HEK293 (cell line): ENCODE data around the gene CEBPA.

Experiments used
- CTCF ChIA-PET: fragments of 350-600 bp; formaldehyde crosslinking; extraction: SDS; loops from one replicate; lab custom pipeline; 2021; ENCODE audit warnings: antibody characterized with exemption; lab: Yijun Ruan, JAX
- POLR2A ChIA-PET: fragments of 300-600 bp; formaldehyde crosslinking; extraction: SDS; loops from one replicate; lab custom pipeline; 2020; ENCODE audit warnings: antibody characterized with exemption, inconsistent platforms; lab: Yijun Ruan, JAX
- H3K27ac ChIP-seq: fragments of 200-500 bp; sonication (Bioruptor generic); 2 replicates; pipeline ENCODE4 v1.5.1; 2014; ENCODE audit warnings: low read depth, low read length, control low read depth, inconsistent platforms; ENCODE audit errors: extremely low read depth
- H3K36me3 ChIP-seq, 2 experiments: fragments of 200-500 bp in 1 of 2; sonication (Bioruptor generic) in 1 of 2; 1 replicate in 1 of 2; 2 replicates in 1 of 2; pipeline ENCODE4 v1.5.1; 2014 to 2017; ENCODE audit warnings: inconsistent platforms in 2 of 2, low read length in 2 of 2; ENCODE audit not compliant: control insufficient read depth in 2 of 2, insufficient read depth in 1 of 2
- H3K4me1 ChIP-seq: fragments of 200-500 bp; sonication (Bioruptor generic); 2 replicates; pipeline ENCODE4 v1.5.1; 2014; ENCODE audit warnings: mild to moderate bottlenecking, low read length, inconsistent platforms; ENCODE audit not compliant: control insufficient read depth, insufficient read depth
- H3K4me3 ChIP-seq: 2 replicates; pipeline ENCODE4 v1.5.1; 2011; ENCODE audit warnings: low read depth, mild to moderate bottlenecking, control low read depth, low read length, moderate library complexity
- H3K9me3 ChIP-seq: fragments of 200-500 bp; sonication (Bioruptor generic); 2 replicates; pipeline ENCODE4 v1.5.1; 2014; ENCODE audit warnings: low read depth, low read length, inconsistent platforms; ENCODE audit not compliant: control insufficient read depth, insufficient read depth
- BCL11B ChIP-seq: fragments of 450-650 bp; formaldehyde crosslinking; IDR thresholded peaks from 2 replicates; pipeline ENCODE4 v1.5.1; 2016; ENCODE audit warnings: low read depth, missing biosample characterization, missing genetic modification characterization
- CTCF ChIP-seq: fragments of 450-650 bp; formaldehyde crosslinking; IDR thresholded peaks from 2 replicates; pipeline ENCODE4 v1.5.1; 2016; ENCODE audit warnings: missing biosample characterization, missing genetic modification characterization
- ELK4 ChIP-seq: IDR thresholded peaks from 2 replicates; pipeline ENCODE4 v1.6.1; 2011; ENCODE audit warnings: mild to moderate bottlenecking, low read depth, low read length, borderline replicate concordance
- HOXA7 ChIP-seq: sonication (generic); formaldehyde crosslinking; IDR thresholded peaks from 2 replicates; pipeline ENCODE4 v1.8.1; 2022; ENCODE audit warnings: missing genetic modification reagents, borderline replicate concordance
- KLF1 ChIP-seq: fragments of 450-650 bp; formaldehyde crosslinking; IDR thresholded peaks from 2 replicates; pipeline ENCODE4 v1.5.1; 2016; ENCODE audit warnings: missing biosample characterization, missing genetic modification characterization
- KLF7 ChIP-seq: fragments of 450-650 bp; formaldehyde crosslinking; IDR thresholded peaks from 2 replicates; pipeline ENCODE4 v1.5.1; 2016; ENCODE audit warnings: missing biosample characterization, missing genetic modification characterization, borderline replicate concordance
- KLF9 ChIP-seq: fragments of 450-650 bp; formaldehyde crosslinking; IDR thresholded peaks from 2 replicates; pipeline ENCODE4 v1.5.1; 2016; ENCODE audit warnings: missing biosample characterization, missing genetic modification characterization, low read depth
- PATZ1 ChIP-seq: fragments of 450-650 bp; formaldehyde crosslinking; IDR thresholded peaks from 2 replicates; pipeline ENCODE4 v1.5.1; 2016; ENCODE audit warnings: missing biosample characterization, missing genetic modification characterization
- SP2 ChIP-seq: fragments of 450-650 bp; formaldehyde crosslinking; IDR thresholded peaks from 2 replicates; pipeline ENCODE4 v1.5.1; 2016; ENCODE audit warnings: missing biosample characterization, missing genetic modification characterization
- SP7 ChIP-seq: fragments of 450-650 bp; formaldehyde crosslinking; IDR thresholded peaks from 2 replicates; pipeline ENCODE4 v1.5.1; 2016; ENCODE audit warnings: missing biosample characterization, missing genetic modification characterization
- YY1 ChIP-seq: fragments of 450-650 bp; formaldehyde crosslinking; IDR thresholded peaks from 2 replicates; pipeline ENCODE4 v1.5.1; 2018; ENCODE audit warnings: missing biosample characterization, missing genetic modification characterization
- ZFHX2 ChIP-seq: fragments of 450-650 bp; formaldehyde crosslinking; conservative IDR thresholded peaks from 2 replicates; pipeline ENCODE4 v1.5.1; 2016; ENCODE audit warnings: missing biosample characterization, missing genetic modification characterization
- ZNF155 ChIP-seq: fragments of 450-650 bp; formaldehyde crosslinking; IDR thresholded peaks from 2 replicates; pipeline ENCODE4 v1.5.1; 2016; ENCODE audit warnings: missing biosample characterization, missing genetic modification characterization
- ZNF157 ChIP-seq: fragments of 450-650 bp; formaldehyde crosslinking; IDR thresholded peaks from 2 replicates; pipeline ENCODE4 v1.5.1; 2016; ENCODE audit warnings: missing biosample characterization, missing genetic modification characterization
- ZNF214 ChIP-seq: fragments of 450-650 bp; formaldehyde crosslinking; IDR thresholded peaks from 2 replicates; pipeline ENCODE4 v1.5.1; 2017; ENCODE audit warnings: missing biosample characterization, mild to moderate bottlenecking, missing genetic modification characterization, borderline replicate concordance
- ZNF341 ChIP-seq: fragments of 450-650 bp; formaldehyde crosslinking; IDR thresholded peaks from 2 replicates; pipeline ENCODE4; 2016; ENCODE audit warnings: low read depth, missing biosample characterization, missing genetic modification characterization
- ZNF449 ChIP-seq: fragments of 450-650 bp; formaldehyde crosslinking; IDR thresholded peaks from 2 replicates; pipeline ENCODE4 v1.5.1; 2017; ENCODE audit warnings: missing biosample characterization, mild to moderate bottlenecking, missing genetic modification characterization, moderate library complexity
- ZNF600 ChIP-seq: fragments of 450-650 bp; formaldehyde crosslinking; IDR thresholded peaks from 2 replicates; pipeline ENCODE4 v1.5.1; 2016; ENCODE audit warnings: missing biosample characterization, missing genetic modification characterization
- ZSCAN18 ChIP-seq: fragments of 450-650 bp; formaldehyde crosslinking; IDR thresholded peaks from 2 replicates; pipeline ENCODE4 v1.5.1; 2016; ENCODE audit warnings: missing biosample characterization, missing genetic modification characterization

The CEBPA gene

GRCh38 chr19:33273065-33273736 is 29.1 kb downstream of the CEBPA start (continued):
- TF ChIP-seq ZSCAN18 (tag by site-specific recombination) (no peak), ZNF600 (tag by site-specific recombination) (peak; percentile 87), YY1 (tag by site-specific recombination) (no peak), ZNF341 (tag by site-specific recombination) (peak; percentile 67), PATZ1 (tag by site-specific recombination) (peak; percentile 9; the same call in 1 of the 2 replicates), SP7 (tag by site-specific recombination) (peak; percentile 10; the same call in 1 of the 2 replicates), ELK4 (no peak), SP2 (tag by site-specific recombination) (peak; percentile 30), ZFHX2 (peak; percentile 100), BCL11B (tag by site-specific recombination) (peak; percentile 52; the same call in 1 of the 2 replicates), HOXA7 (CRISPR knock-in tag) (no peak), ZNF157 (no peak), ZNF214 (no peak), CTCF (tag by site-specific recombination) (no peak), ZNF155 (tag by site-specific recombination) (no peak)

GRCh38 chr19:33271246-33272021 is 30.9 kb downstream of the CEBPA start:
- TF ChIP-seq KLF7: 0 out of 2 replicates have a peak, but pooled peaks have one; percentile 64
- no peak for TF ChIP-seq ZNF449 (tag by site-specific recombination)
- TF ChIP-seq KLF9 (tag by site-specific recombination): peak; percentile 47; the same call in 1 of the 2 replicates
- 0 out of 2 replicates have a peak, but pooled peaks have one; percentile 38 for TF ChIP-seq KLF1 (tag by site-specific recombination)
- Histone ChIP-seq H3K9me3 (no peaks in the 10 kb centered on the region), H3K36me3 (no peaks in the 10 kb centered on the region), H3K27ac (no peak overlapping the region), H3K4me1 (peaks cover 10% of the 10 kb centered on the region), H3K4me3 (no peak overlapping the region)
- ChIA-PET CTCF (interaction anchor here (0.6 to 2.4 kb wide), 6 partner anchors 9 to 1696 kb away, joined by 3 to 9 read pairs (median 4); no protein-coding TSS in a partner anchor), POLR2A (no interaction called here)
